HG03575 (cell line): ENCODE results near the gene ZNF791.
A peak's percentile ranks its signal among the peaks of the same experiment; 100 is the strongest.
"Not testable (repeated sequence)": the region's sequence is repeated elsewhere in the genome, so short reads cannot be mapped to it uniquely, and the experiment has no call there.

Source experiments
- ATAC-seq: cut with Tn5 transposase; IDR thresholded peaks from one replicate; pipeline ENCODE4 v1.9.1; 2021; ENCODE audit not compliant: unreplicated experiment, insufficient number of reproducible peaks, low FRiP score; ENCODE audit errors: extremely low read depth

ZNF791 gene

DNA sequence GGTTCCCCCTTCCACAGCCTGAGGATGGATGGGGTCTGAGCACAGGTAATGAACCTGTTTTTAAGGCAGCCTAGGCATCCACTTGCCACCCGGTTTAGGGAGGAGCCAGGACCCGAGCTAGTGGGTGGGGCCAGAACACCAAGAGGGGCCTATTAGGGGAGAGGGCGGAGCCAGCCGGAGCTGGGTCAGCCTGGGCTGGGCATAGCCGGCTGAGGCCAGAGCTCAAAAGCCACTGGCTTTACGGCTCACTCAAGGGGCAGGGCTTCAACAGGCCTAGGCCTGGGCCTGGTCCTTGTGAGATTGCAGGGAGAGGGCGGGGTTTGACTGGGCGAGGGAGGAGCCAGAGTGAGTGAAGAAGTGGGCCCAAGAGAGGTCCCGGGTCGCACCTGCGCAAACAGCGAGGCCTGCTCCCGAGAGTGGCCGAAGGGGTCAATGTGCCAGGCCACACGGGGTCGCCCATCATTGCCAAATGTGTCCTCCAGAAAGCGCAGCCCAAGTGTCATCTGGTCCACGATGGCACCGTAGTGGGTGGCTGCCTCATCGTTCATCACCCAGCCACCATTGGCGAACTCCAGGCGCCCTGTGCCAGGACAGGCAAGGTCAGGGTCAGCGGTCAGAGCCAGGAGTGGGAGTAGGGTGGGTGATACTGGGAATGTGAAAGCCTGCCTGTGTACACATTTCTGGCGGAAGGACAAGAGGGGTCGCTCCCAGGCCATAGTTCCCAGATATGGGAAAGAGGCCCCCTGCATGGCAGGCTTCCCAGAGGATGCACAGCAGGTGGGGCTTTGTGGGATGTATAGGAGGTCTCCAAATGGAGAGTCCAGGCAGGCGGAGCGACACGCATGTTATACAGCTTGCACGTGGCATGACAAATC is 53.9 kb downstream of the ZNF791 start:
- ATAC-seq = no peak

GRCh38 chr19:12665281-12665573 is 54.5 kb downstream of the ZNF791 start:
- no peak for ATAC-seq

GRCh38 chr19:12665671-12666264 is 55.0 kb downstream of the ZNF791 start:
- no peak for ATAC-seq

GRCh38 chr19:12666265-12667048 is 55.7 kb downstream of the ZNF791 start, which contains the start of the genes MAN2B1 and WDR83:
Gene MAN2B1, minus strand, starts transcription at chr19:12666742. Its CDS starts 41 bp downstream, at chr19:12666701.
Gene WDR83, plus strand, starts transcription at chr19:12666807. Its CDS starts 2,984 bp downstream, at chr19:12669791.
- ATAC-seq = no peak

DNA sequence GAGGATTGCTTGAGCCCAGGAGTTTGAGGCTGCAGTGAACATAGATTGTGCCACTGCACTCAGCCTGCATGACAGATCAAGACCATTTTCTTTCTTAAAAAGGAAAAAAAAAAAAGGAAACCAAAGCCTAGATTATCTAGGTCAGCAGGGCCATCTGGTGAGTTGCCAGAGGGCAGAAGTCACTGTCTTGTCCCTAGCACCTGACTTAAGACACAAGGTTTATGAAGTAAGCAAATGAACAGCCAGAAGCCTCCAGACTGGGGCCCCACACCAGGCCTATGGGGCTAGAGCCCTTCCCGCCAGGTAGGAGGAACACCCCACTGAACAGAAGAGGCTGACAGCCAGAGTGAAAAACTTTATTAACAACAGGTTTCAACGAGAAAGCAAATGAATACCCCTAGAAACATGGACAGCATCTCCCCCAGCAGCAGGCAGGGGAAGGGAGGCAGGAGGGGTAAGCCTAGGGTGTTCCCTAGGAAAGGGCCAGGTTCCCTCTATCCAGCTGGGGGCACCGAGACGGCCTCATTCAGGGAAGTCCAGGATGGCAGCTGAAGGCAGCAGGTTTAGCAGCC is 57.1 kb downstream of the ZNF791 start:
- no peak for ATAC-seq

DNA sequence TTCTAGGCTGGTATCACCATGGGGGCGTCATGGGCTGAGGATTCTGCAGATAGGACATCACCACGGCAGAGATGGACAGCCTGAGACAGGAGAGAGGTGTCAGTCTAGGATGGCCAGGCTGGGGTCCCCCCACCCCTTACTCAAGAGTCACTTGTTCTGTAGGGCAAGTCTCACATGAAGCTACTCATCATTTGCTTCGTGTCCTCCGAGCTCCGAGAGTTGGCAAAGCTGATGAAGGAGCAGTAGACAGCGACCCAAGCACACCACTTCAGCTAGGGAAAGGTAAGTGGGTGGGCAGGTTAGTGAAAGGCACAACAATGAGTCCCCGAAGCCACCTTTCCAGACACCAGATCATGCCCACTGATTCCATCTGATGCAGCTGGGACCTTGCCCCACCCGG is 57.6 kb downstream of the ZNF791 start:
- ATAC-seq = no peak

GRCh38 chr19:12668932-12669269 is 58.2 kb downstream of the ZNF791 start:
- no peak for ATAC-seq

DNA sequence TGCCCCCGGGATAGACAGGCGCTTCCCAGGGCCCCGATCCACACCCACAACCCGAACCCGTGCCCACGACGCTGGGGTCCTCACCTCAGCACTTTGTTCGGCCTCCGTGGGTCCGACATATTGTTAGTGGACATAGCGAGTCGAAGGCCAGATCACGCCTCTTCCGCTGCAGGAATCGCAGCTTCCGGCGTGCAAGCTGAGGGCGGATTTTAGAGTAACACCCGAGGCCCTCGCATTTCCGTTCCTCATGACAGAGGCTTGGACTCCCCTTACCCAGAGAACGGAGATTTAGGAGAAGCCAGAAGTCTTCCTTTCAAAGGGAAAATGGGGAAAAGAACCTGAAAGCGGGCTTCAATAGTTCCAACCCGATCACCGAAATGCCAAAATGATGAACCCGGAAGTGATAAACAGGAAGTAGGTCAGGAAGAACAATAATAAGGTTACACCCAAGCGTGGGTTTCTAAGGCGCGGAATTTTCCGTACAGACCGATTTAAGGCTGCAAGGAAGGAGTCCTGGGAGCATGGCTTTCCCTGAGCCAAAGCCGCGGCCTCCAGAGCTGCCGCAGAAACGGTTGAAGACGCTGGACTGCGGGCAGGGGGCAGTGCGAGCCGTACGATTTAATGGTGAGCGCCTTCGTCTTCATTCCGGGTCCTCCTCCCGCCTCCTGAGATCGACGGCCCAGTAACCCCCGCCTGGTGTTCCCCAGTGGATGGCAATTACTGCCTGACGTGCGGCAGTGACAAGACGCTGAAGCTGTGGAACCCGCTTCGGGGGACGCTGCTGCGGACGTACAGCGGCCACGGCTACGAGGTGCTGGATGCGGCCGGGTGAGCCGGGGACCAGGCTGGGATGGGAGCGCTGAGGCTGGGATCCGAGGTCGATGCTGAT is 58.8 kb downstream of the ZNF791 start:
- no peak for ATAC-seq

DNA sequence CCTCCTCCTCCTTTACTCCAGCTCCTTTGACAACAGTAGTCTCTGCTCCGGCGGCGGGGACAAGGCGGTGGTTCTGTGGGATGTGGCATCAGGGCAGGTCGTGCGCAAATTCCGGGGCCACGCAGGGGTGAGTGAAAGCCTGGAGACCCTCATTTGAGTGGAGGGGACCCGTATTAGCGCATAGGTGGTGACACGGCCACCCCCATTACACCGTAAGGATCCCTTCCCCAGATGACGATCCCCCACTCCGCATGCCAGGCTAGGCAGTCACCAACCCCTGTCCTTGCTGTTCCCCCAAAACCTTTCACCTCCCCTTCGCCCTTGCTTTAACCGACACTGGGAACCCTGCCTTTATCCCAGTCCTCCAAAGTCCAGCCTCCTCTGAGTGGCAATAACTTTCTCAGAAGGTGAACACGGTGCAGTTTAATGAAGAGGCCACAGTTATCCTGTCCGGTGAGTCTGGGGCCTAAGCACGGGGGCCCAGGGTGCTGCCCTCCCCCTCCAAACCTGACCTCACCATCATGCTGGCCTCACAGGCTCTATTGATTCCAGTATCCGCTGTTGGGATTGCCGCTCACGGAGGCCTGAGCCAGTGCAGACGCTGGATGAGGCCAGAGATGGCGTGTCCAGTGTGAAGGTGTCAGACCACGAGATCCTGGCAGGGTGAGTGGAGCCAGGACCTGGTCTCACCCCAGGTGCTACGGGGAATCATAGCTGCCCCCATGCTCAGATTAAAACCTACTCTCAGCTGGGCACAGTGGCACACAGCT is 59.6 kb downstream of the ZNF791 start:
- no peak for ATAC-seq

DNA sequence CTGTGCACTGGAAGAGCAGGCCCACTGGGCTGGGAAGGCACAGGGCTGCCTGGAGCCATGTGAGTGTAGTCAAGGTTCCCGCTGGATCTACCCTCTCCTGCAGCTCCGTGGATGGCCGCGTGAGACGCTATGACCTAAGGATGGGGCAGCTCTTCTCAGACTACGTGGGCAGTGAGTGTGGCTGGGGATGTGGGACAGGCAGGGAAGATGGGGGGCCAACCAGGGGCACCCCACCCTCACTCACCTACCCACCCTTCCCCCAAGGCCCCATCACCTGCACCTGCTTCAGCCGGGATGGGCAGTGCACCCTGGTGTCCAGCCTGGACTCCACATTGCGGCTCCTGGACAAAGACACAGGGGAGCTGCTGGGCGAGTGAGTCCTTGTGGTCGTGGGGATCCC is 62.0 kb downstream of the ZNF791 start:
- no peak for ATAC-seq

- no peak for ATAC-seq
Observed at GRCh38 chr19:12675399-12675798, 64.7 kb downstream of the ZNF791 start.

DNA sequence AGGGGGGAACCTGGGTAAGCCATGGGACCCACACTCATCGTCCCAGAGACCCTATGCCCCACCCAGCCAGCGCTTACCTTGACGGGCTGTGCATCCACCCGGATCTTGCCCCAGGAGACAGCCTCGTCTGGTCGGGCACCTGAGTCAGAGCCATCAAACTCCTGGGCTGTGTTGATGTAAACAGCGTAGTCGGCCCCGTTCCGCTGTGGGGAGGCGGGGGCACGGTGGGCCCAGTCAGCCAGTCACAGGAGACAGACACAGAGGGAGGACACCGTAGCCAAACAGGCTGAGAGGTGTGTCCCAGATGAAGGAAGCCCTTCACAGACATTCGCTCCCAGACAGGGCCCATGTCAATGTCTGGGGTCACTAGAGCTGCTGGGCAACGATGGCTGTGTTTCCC is 65.2 kb downstream of the ZNF791 start:
- no peak for ATAC-seq

DNA sequence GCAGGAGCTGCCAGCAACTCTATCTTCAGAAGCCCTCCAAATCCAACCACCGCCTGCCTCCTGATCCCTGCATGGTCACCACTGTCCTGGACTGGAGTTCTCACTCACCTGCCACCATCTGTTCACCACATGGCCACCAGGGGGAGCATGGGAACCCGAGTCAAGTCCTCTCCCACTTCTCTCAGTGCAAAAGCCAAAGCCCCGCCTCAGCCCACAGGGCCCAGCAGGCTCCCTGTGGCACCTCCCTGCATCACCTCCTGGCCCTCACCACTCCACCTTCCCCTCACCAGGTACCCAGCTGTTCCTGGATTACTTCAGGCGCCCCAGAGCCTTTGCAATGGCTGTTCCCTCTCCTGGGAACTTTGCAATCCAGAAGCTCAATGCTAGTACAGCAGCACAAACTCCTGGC is 65.7 kb downstream of the ZNF791 start:
- no peak for ATAC-seq

GRCh38 chr19:12676928-12677327 is 66.2 kb downstream of the ZNF791 start:
- ATAC-seq = no peak

DNA sequence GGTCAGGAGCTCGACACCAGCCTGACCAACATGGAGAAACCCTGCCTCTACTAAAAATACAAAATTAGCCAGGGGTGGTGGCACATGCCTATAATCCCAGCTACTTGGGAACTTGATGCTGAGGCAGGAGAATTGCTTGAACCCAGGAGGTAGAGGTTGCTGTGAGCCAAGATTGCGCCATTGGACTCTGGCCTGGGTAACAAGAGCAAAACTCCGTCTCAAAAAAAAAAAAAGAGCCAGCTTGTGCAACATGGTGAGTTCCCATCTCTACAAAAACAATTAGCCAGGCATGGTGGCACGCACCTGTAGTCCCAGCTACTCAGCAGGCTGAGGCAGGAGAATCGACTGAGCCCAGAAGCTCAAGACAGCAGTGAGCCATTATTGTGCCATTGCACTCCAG is 67.3 kb downstream of the ZNF791 start:
- ATAC-seq = not testable (repeated sequence)

GRCh38 chr19:12680034-12680433 is 69.3 kb downstream of the ZNF791 start:
- no peak for ATAC-seq

- peak; percentile 38 for ATAC-seq
Observed at GRCh38 chr19:12681074-12681987, 70.6 kb downstream of the ZNF791 start, which contains the start of gene DHPS. Gene DHPS, minus strand, starts transcription at chr19:12681880. Its CDS starts 114 bp downstream, at chr19:12681766.
